HFFc6 (cell line): ENCODE data around the gene KISS1R. TPM values are rescaled to one million over a fixed set of nuclear protein-coding genes. Genes with fewer than 3 reads are reported as not detected.

Experiments
- DNase-seq: peaks from one replicate; pipeline ENCODE4 v3.0.0-alpha.2; 2018
- H3K27ac Mint-ChIP-seq: 2 replicates; pipeline ENCODE4 v1.8.0; 2020; ENCODE audit warnings: mild to moderate bottlenecking, mixed read lengths
- H3K27me3 Mint-ChIP-seq: 2 replicates; pipeline ENCODE4 v1.8.0; 2021; ENCODE audit warnings: mild to moderate bottlenecking, moderate library complexity, mixed read lengths; ENCODE audit not compliant: insufficient read depth
- H3K36me3 Mint-ChIP-seq: 2 replicates; pipeline ENCODE4 v1.8.0; 2021; ENCODE audit warnings: low read depth, mixed read lengths
- H3K4me1 Mint-ChIP-seq: 2 replicates; pipeline ENCODE4 v1.8.0; 2020; ENCODE audit warnings: low read depth, mixed read lengths
- H3K4me3 Mint-ChIP-seq: 2 replicates; pipeline ENCODE4 v1.8.0; 2020; ENCODE audit warnings: mild to moderate bottlenecking, moderate library complexity, mixed read lengths
- H3K9me3 Mint-ChIP-seq: 2 replicates; pipeline ENCODE4 v1.8.0; 2020; ENCODE audit warnings: mild to moderate bottlenecking, mixed read lengths
- CTCF ChIP-seq: fragments of 200-600 bp; sonication (generic); IDR thresholded peaks from 2 replicates; pipeline ENCODE4 v1.5.0; 2021; ENCODE audit warnings: antibody characterized with exemption, mild to moderate bottlenecking
- total RNA-seq, 6 experiments: library from RNA; stranded (reverse); fragmentation: NEBNext Ultra II Directional; extraction: Animal tissue kit (Norgen Biotek cat#: 25700); gene quantifications; 2 replicates in 1 of 6; 3 replicates in 5 of 6; pipeline ENCODE4 v1.2.3, GENCODE V29; 2021

The KISS1R gene
- total RNA-seq, 6 experiments from 2014 or later = not detected

GRCh38 chr19:944663-945241 lies 27.6 kb downstream of the KISS1R start:
- no peak for TF ChIP-seq CTCF
- Mint-ChIP-seq H3K27ac (no peak overlapping the region), H3K9me3 (no peaks in the 10 kb centered on the region), H3K4me1 (peaks cover 13% of the 10 kb centered on the region; the same call in 1 of the 2 replicates), H3K4me3 (no peak overlapping the region), H3K36me3 (peaks cover 13% of the 10 kb centered on the region), H3K27me3 (peaks cover 5% of the 10 kb centered on the region)
- DNase-seq = no peak

GRCh38 chr19:945401-946252 lies 28.5 kb downstream of the KISS1R start:
- Mint-ChIP-seq H3K4me1 (peaks cover 6% of the 10 kb centered on the region; the same call in 1 of the 2 replicates), H3K27ac (no peak overlapping the region), H3K9me3 (no peaks in the 10 kb centered on the region), H3K36me3 (peaks cover 6% of the 10 kb centered on the region), H3K27me3 (peaks cover 8% of the 10 kb centered on the region), H3K4me3 (no peak overlapping the region)
- no peak for TF ChIP-seq CTCF
- no peak for DNase-seq

- Mint-ChIP-seq H3K27ac (no peak overlapping the region), H3K9me3 (no peaks in the 10 kb centered on the region), H3K4me1 (peaks cover 7% of the 10 kb centered on the region), H3K27me3 (peaks cover 8% of the 10 kb centered on the region), H3K36me3 (peaks cover 5% of the 10 kb centered on the region), H3K4me3 (no peak overlapping the region)
- no peak for TF ChIP-seq CTCF
- no peak for DNase-seq
Measured at GRCh38 chr19:947090-947706, 30.1 kb downstream of the KISS1R start.

- DNase-seq = no peak
- Mint-ChIP-seq H3K9me3 (no peaks in the 10 kb centered on the region), H3K4me1 (peaks cover 7% of the 10 kb centered on the region), H3K36me3 (peaks cover 5% of the 10 kb centered on the region), H3K4me3 (no peak overlapping the region), H3K27me3 (peaks cover 8% of the 10 kb centered on the region), H3K27ac (no peak overlapping the region)
- no peak for TF ChIP-seq CTCF
Measured at GRCh38 chr19:947707-948539, 30.8 kb downstream of the KISS1R start.

GRCh38 chr19:948842-949496 lies 31.8 kb downstream of the KISS1R start:
- no peak for TF ChIP-seq CTCF
- H3K27me3 Mint-ChIP-seq = peaks cover 8% of the 10 kb centered on the region
- H3K27ac Mint-ChIP-seq = no peak overlapping the region

More at GRCh38 chr19:948842-949496, 31.8 kb downstream of the KISS1R start:
- Mint-ChIP-seq H3K4me3 (no peak overlapping the region), H3K4me1 (peaks cover 7% of the 10 kb centered on the region), H3K9me3 (no peaks in the 10 kb centered on the region), H3K36me3 (peaks cover 5% of the 10 kb centered on the region)
- no peak for DNase-seq
